ENCODE results near the gene PRR5L.

The PRR5L gene

DNA sequence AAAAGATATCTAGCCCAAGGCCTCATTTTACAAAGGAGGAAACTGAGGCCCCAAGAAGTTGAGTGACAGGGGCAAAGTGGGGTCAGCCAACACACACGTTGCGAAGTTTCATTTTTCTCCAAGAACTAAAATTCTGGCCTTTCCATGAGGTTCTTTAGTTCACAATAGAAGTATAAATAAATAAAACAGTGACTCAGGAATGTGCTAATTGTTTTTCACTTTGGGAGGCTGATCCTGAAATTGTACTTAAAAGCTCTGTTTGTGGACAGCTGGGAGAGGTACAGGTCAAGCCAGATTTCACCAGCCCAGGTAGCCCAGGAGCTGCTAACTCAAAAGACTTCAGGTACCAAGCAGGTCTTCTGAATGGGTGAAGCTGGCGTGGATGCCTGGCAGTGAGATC lies 108.7 kb downstream of the PRR5L start:
- no peaks in the 10 kb centered on the region for H3K4me1 ChIP-seq (ENCODE audit: control insufficient read depth, insufficient read depth, low read length)
- POLR2A ChIA-PET, result no interaction called here

DNA sequence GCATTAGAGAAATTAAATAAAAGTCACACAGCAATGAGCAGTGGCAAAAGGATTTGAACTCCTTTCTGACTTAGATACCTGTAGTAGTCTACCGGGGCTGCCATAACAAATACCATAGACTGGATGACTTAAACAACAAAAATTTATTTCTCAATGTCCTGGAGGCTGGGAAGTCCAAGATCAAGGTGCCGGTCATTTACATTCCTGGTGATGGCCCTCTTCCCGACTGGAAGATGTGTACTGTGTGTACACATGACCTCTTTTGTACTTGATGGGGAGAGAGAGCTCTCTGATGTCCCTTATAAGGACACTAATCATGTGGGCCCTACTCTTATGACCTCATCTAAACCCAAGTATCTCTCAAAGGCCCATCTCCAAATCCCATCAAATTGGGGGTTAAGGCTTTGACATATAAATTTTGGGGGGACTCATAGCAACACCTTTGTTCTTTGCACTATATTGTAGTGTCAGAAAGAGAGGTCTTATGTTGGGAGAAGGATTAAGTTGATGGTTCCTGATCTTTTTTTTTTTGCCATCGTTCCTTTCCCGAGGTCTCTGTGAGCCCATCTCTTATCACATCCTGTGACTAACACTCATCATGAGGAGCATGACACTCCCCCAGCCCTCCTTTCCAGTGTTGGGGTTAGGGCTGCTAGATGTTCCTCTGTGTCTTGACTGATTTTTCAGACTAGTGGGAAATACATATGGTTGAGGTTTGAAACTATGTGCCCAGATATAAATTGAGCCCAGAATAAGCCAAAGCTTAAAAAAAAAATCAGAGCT lies 109.7 kb downstream of the PRR5L start:
- ChIA-PET POLR2A (no interaction called here), CTCF (interaction anchor here (0.7 to 1.5 kb wide), 2 partner anchors 63 to 70 kb away, joined by 3 to 5 read pairs; no protein-coding TSS in a partner anchor)
- TF ChIP-seq ZNF768 (tag by site-specific recombination; IDR thresholded peaks at IDR 0.05) (no peak), OSR2 (tag by site-specific recombination; IDR thresholded peaks at IDR 0.05) (no peak), HOXC10 (CRISPR knock-in tag; IDR thresholded peaks at IDR 0.05) (no peak), ZNF211 (tag by site-specific recombination; IDR thresholded peaks at IDR 0.05; ENCODE audit: low read depth) (no peak), KLF16 (tag by site-specific recombination; IDR thresholded peaks at IDR 0.05) (no peak), IKZF3 (tag by site-specific recombination; IDR thresholded peaks at IDR 0.05) (no peak), MYNN (tag by site-specific recombination; IDR thresholded peaks at IDR 0.05; ENCODE audit: borderline replicate concordance) (no peak), ZNF629 (tag by site-specific recombination; IDR thresholded peaks at IDR 0.05) (no peak), HOXD13 (CRISPR knock-in tag; IDR thresholded peaks at IDR 0.05; ENCODE audit: borderline replicate concordance) (no peak), ZNF174 (tag by site-specific recombination; IDR thresholded peaks at IDR 0.05) (no peak), ZNF660 (tag by site-specific recombination; IDR thresholded peaks at IDR 0.05) (no peak), ZNF623 (tag by site-specific recombination; IDR thresholded peaks at IDR 0.05) (no peak), ZNF76 (tag by site-specific recombination; IDR thresholded peaks at IDR 0.05; ENCODE audit: borderline replicate concordance, low read depth) (no peak), ZNF324 (tag by site-specific recombination; IDR thresholded peaks at IDR 0.05) (no peak)
- TF ChIP-seq, protein P1, sequence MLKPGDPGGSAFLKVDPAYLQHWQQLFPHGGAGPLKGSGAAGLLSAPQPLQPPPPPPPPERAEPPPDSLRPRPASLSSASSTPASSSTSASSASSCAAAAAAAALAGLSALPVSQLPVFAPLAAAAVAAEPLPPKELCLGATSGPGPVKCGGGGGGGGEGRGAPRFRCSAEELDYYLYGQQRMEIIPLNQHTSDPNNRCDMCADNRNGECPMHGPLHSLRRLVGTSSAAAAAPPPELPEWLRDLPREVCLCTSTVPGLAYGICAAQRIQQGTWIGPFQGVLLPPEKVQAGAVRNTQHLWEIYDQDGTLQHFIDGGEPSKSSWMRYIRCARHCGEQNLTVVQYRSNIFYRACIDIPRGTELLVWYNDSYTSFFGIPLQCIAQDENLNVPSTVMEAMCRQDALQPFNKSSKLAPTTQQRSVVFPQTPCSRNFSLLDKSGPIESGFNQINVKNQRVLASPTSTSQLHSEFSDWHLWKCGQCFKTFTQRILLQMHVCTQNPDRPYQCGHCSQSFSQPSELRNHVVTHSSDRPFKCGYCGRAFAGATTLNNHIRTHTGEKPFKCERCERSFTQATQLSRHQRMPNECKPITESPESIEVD (tag by site-specific recombination; IDR thresholded peaks at IDR 0.05), result no peak
- TF ChIP-seq, protein P2, sequence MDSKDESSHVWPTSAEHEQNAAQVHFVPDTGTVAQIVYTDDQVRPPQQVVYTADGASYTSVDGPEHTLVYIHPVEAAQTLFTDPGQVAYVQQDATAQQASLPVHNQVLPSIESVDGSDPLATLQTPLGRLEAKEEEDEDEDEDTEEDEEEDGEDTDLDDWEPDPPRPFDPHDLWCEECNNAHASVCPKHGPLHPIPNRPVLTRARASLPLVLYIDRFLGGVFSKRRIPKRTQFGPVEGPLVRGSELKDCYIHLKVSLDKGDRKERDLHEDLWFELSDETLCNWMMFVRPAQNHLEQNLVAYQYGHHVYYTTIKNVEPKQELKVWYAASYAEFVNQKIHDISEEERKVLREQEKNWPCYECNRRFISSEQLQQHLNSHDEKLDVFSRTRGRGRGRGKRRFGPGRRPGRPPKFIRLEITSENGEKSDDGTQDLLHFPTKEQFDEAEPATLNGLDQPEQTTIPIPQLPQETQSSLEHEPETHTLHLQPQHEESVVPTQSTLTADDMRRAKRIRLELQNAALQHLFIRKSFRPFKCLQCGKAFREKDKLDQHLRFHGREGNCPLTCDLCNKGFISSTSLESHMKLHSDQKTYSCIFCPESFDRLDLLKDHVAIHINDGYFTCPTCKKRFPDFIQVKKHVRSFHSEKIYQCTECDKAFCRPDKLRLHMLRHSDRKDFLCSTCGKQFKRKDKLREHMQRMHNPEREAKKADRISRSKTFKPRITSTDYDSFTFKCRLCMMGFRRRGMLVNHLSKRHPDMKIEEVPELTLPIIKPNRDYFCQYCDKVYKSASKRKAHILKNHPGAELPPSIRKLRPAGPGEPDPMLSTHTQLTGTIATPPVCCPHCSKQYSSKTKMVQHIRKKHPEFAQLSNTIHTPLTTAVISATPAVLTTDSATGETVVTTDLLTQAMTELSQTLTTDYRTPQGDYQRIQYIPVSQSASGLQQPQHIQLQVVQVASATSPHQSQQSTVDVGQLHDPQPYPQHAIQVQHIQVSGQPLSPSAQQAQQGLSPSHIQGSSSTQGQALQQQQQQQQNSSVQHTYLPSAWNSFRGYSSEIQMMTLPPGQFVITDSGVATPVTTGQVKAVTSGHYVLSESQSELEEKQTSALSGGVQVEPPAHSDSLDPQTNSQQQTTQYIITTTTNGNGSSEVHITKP (tag by site-specific recombination; IDR thresholded peaks at IDR 0.05), result no peak
- TF ChIP-seq, protein P3, sequence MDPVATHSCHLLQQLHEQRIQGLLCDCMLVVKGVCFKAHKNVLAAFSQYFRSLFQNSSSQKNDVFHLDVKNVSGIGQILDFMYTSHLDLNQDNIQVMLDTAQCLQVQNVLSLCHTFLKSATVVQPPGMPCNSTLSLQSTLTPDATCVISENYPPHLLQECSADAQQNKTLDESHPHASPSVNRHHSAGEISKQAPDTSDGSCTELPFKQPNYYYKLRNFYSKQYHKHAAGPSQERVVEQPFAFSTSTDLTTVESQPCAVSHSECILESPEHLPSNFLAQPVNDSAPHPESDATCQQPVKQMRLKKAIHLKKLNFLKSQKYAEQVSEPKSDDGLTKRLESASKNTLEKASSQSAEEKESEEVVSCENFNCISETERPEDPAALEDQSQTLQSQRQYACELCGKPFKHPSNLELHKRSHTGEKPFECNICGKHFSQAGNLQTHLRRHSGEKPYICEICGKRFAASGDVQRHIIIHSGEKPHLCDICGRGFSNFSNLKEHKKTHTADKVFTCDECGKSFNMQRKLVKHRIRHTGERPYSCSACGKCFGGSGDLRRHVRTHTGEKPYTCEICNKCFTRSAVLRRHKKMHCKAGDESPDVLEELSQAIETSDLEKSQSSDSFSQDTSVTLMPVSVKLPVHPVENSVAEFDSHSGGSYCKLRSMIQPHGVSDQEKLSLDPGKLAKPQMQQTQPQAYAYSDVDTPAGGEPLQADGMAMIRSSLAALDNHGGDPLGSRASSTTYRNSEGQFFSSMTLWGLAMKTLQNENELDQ (tag by site-specific recombination; IDR thresholded peaks at IDR 0.05; ENCODE audit: low read depth), result no peak
- TF ChIP-seq, protein P4, sequence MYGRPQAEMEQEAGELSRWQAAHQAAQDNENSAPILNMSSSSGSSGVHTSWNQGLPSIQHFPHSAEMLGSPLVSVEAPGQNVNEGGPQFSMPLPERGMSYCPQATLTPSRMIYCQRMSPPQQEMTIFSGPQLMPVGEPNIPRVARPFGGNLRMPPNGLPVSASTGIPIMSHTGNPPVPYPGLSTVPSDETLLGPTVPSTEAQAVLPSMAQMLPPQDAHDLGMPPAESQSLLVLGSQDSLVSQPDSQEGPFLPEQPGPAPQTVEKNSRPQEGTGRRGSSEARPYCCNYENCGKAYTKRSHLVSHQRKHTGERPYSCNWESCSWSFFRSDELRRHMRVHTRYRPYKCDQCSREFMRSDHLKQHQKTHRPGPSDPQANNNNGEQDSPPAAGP (tag by site-specific recombination; IDR thresholded peaks at IDR 0.05), result no peak
- H3K4me3 ChIP-seq (ENCODE audit: low read depth, low read length), result no peak overlapping the region
- H3K27ac ChIP-seq (ENCODE audit: extremely low read depth, low read depth, low read length), result no peak overlapping the region
- no peaks in the 10 kb centered on the region for H3K36me3 ChIP-seq (ENCODE audit: control insufficient read depth in 2 of 2, insufficient read depth in 1 of 2, low read length in 2 of 2)
- H3K4me1 ChIP-seq (ENCODE audit: control insufficient read depth, insufficient read depth, low read length), result no peaks in the 10 kb centered on the region
- H3K9me3 ChIP-seq (ENCODE audit: control insufficient read depth, insufficient read depth, low read depth, low read length), result no peaks in the 10 kb centered on the region

More for the DNA sequence above, 108.7 kb downstream of the PRR5L start:
- Histone ChIP-seq H3K9me3 (ENCODE audit: control insufficient read depth, insufficient read depth, low read depth, low read length) (no peaks in the 10 kb centered on the region), H3K4me3 (ENCODE audit: low read depth, low read length) (no peak overlapping the region), H3K27ac (ENCODE audit: extremely low read depth, low read depth, low read length) (no peak overlapping the region), H3K36me3 (ENCODE audit: control insufficient read depth in 2 of 2, insufficient read depth in 1 of 2, low read length in 2 of 2) (no peaks in the 10 kb centered on the region)
- TF ChIP-seq, protein P5, sequence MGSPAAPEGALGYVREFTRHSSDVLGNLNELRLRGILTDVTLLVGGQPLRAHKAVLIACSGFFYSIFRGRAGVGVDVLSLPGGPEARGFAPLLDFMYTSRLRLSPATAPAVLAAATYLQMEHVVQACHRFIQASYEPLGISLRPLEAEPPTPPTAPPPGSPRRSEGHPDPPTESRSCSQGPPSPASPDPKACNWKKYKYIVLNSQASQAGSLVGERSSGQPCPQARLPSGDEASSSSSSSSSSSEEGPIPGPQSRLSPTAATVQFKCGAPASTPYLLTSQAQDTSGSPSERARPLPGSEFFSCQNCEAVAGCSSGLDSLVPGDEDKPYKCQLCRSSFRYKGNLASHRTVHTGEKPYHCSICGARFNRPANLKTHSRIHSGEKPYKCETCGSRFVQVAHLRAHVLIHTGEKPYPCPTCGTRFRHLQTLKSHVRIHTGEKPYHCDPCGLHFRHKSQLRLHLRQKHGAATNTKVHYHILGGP (tag by site-specific recombination; IDR thresholded peaks at IDR 0.05), result no peak
- TF ChIP-seq ZIC2 (tag by site-specific recombination; IDR thresholded peaks at IDR 0.05) (no peak), ZNF350 (tag by site-specific recombination; IDR thresholded peaks at IDR 0.05) (no peak), MEIS1 (CRISPR knock-in tag; IDR thresholded peaks at IDR 0.05; ENCODE audit: borderline replicate concordance) (no peak), ZNF707 (tag by site-specific recombination; IDR thresholded peaks at IDR 0.05) (no peak), IKZF3 (tag by site-specific recombination; IDR thresholded peaks at IDR 0.05) (no peak), ZNF561 (tag by site-specific recombination; IDR thresholded peaks at IDR 0.05; ENCODE audit: borderline replicate concordance) (no peak), ZNF843 (tag by site-specific recombination; IDR thresholded peaks at IDR 0.05) (no peak)
- TF ChIP-seq, protein P6, sequence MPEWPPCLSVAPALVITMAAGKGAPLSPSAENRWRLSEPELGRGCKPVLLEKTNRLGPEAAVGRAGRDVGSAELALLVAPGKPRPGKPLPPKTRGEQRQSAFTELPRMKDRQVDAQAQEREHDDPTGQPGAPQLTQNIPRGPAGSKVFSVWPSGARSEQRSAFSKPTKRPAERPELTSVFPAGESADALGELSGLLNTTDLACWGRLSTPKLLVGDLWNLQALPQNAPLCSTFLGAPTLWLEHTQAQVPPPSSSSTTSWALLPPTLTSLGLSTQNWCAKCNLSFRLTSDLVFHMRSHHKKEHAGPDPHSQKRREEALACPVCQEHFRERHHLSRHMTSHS (tag by site-specific recombination; IDR thresholded peaks at IDR 0.05), result no peak
- CTCF ChIA-PET, result no interaction called here

All from HEK293 (cell line).